Measurements from ENCODE around the gene TENT5A.

GRCh38 chr6:81786150-81786549, 33.7 kb upstream of the TENT5A start:
- no peak for TF ChIP-seq CTCF (IDR thresholded peaks at IDR 0.05)
- no peak for TF ChIP-seq POLR2A (IDR thresholded peaks at IDR 0.05)

Data from lower leg skin (tissue), 3 donors.